Caco-2 (cell line): ENCODE measurements around the gene ASCL5. TPM values are rescaled to one million over a fixed set of nuclear protein-coding genes. Genes with fewer than 3 reads are reported as not detected.

Experiments
- BruUV-seq: library from RNA; stranded (reverse); fragments of 400-500 nt; replicated peaks from 2 replicates; lab custom pipeline; 2021; lab: Mats Ljungman, UMichigan
- CTCF ChIA-PET: fragments of 300-600 bp; sonication (Branson Sonifier 250); formaldehyde crosslinking; loops from one replicate; lab custom pipeline; 2022; ENCODE audit warnings: antibody characterized with exemption; lab: Charles Lee
- POLR2A ChIA-PET: fragments of 300-600 bp; sonication (Branson Sonifier 250); formaldehyde crosslinking; loops from one replicate; lab custom pipeline; 2022; ENCODE audit warnings: antibody characterized with exemption; lab: Charles Lee
- DNase-seq, 2 experiments: peaks; one replicate each; pipeline versions ENCODE4 v3.0.0 to v3.0.0-alpha.2; 2020 to 2022
- H3K27me3 ChIP-seq: replicated peaks from 2 replicates; pipeline ENCODE4 v1.6.0; 2011; ENCODE audit warnings: low read length; ENCODE audit not compliant: control insufficient read depth, insufficient read depth
- H3K36me3 ChIP-seq: 2 replicates; pipeline ENCODE4 v1.5.1; 2011; ENCODE audit warnings: low read length; ENCODE audit not compliant: control insufficient read depth, insufficient read depth
- H3K4me1 ChIP-seq: fragments of 250-450 bp; sonication (Bioruptor Pico); 2 replicates; pipeline ENCODE4 v1.5.1; 2020; ENCODE audit warnings: mild to moderate bottlenecking
- H3K4me3 ChIP-seq: 2 replicates; pipeline ENCODE4 v1.5.1; 2011; ENCODE audit warnings: low read depth, mild to moderate bottlenecking, control low read depth, low read length
- H3K9me3 ChIP-seq: fragments of 250-450 bp; sonication (Bioruptor Pico); 2 replicates; pipeline ENCODE4 v1.5.1; 2020; ENCODE audit warnings: mild to moderate bottlenecking, moderate library complexity
- H3K27ac Mint-ChIP-seq: one replicate; pipeline ENCODE4 v1.8.0; 2022; ENCODE audit warnings: mixed read lengths; ENCODE audit not compliant: unreplicated experiment
- H3K27me3 Mint-ChIP-seq: one replicate; pipeline ENCODE4 v1.8.0; 2022; ENCODE audit warnings: mixed read lengths; ENCODE audit not compliant: insufficient read depth, unreplicated experiment
- H3K36me3 Mint-ChIP-seq: one replicate; pipeline ENCODE4 v1.8.0; 2022; ENCODE audit warnings: mild to moderate bottlenecking, mixed read lengths; ENCODE audit not compliant: insufficient read depth, unreplicated experiment
- H3K4me1 Mint-ChIP-seq: one replicate; pipeline ENCODE4 v1.8.0; 2022; ENCODE audit warnings: low read depth, mixed read lengths; ENCODE audit not compliant: unreplicated experiment
- H3K4me3 Mint-ChIP-seq: one replicate; pipeline ENCODE4 v1.8.0; 2022; ENCODE audit warnings: mild to moderate bottlenecking, moderate library complexity, mixed read lengths; ENCODE audit not compliant: unreplicated experiment
- H3K9me3 Mint-ChIP-seq: one replicate; pipeline ENCODE4 v1.8.0; 2022; ENCODE audit warnings: mixed read lengths; ENCODE audit not compliant: unreplicated experiment
- CTCF ChIP-seq, 2 experiments: fragments of 200-600 bp in 1 of 2; IDR thresholded peaks; 1 replicate in 1 of 2; 2 replicates in 1 of 2; pipeline versions ENCODE4 v1.5.1 to v1.8.0; 2011 to 2022; ENCODE audit warnings: antibody characterized with exemption in 1 of 2, control low read depth in 1 of 2, inconsistent platforms in 1 of 2, low read depth in 1 of 2, low read length in 1 of 2, mild to moderate bottlenecking in 1 of 2, moderate library complexity in 1 of 2; ENCODE audit not compliant: insufficient read depth in 1 of 2, severe bottlenecking in 1 of 2, unreplicated experiment in 1 of 2
- intact Hi-C: fragments of 100-400 bp; cut with micrococcal nuclease; formaldehyde crosslinking; loops from one replicate; pipeline ENCODE4 v1.10.0; 2022; ENCODE audit not compliant: unreplicated experiment
- total RNA-seq: library from RNA; stranded (reverse); gene quantifications from 2 replicates; pipeline ENCODE4 v1.2.3, GENCODE V29; 2022

The ASCL5 gene
- total RNA-seq, 1 experiment from 2014 or later = 0.48 TPM

GRCh38 chr1:201111672-201112071 is 15.3 kb downstream of the ASCL5 start:
- no peak for TF ChIP-seq CTCF (IDR thresholded peaks at IDR 0.05; ENCODE audit: insufficient read depth in 1 of 2, low read depth in 1 of 2, low read length in 1 of 2, severe bottlenecking in 1 of 2, unreplicated experiment in 1 of 2)
- H3K36me3 ChIP-seq = no peaks in the 10 kb centered on the region
- peaks cover 15% of the 10 kb centered on the region for H3K4me1 Mint-ChIP-seq
- H3K36me3 Mint-ChIP-seq = no peaks in the 10 kb centered on the region
- DNase-seq = no peak
- no peaks in the 10 kb centered on the region for H3K27me3 Mint-ChIP-seq
- H3K4me3 Mint-ChIP-seq = no peak overlapping the region
- H3K4me3 ChIP-seq = no peak overlapping the region
- no peaks in the 10 kb centered on the region for H3K9me3 Mint-ChIP-seq
- H3K4me1 ChIP-seq = 0 out of 2 replicates have a peak, but pooled peaks cover 9% of the 10 kb centered on the region
- intact Hi-C loops = loop anchor here (5.0 kb wide), 2 partner anchors 69 to 219 kb away; partner anchors contain the start of gene INAVA
- no TSS peak for BruUV-seq
- ChIA-PET POLR2A (no interaction called here), CTCF (interaction anchor here (0.6 to 1.1 kb wide), 3 partner anchors 7 to 281 kb away, joined by 3 to 5 read pairs (median 4); no protein-coding TSS in a partner anchor)
- H3K27ac Mint-ChIP-seq = peak overlapping the region; percentile 10
- H3K9me3 ChIP-seq = no peaks in the 10 kb centered on the region
- no peaks in the 10 kb centered on the region for H3K27me3 ChIP-seq

GRCh38 chr1:201111156-201111555 is 15.8 kb downstream of the ASCL5 start:
- Mint-ChIP-seq H3K4me1 (peaks cover 15% of the 10 kb centered on the region), H3K36me3 (no peaks in the 10 kb centered on the region), H3K27ac (peak overlapping the region; percentile 10), H3K9me3 (no peaks in the 10 kb centered on the region), H3K4me3 (no peak overlapping the region), H3K27me3 (no peaks in the 10 kb centered on the region)
- Histone ChIP-seq H3K4me3 (no peak overlapping the region), H3K27me3 (no peaks in the 10 kb centered on the region), H3K9me3 (no peaks in the 10 kb centered on the region), H3K36me3 (no peaks in the 10 kb centered on the region), H3K4me1 (0 out of 2 replicates have a peak, but pooled peaks cover 9% of the 10 kb centered on the region)
- intact Hi-C loops = loop anchor here (5.0 kb wide), 2 partner anchors 69 to 219 kb away; partner anchors contain the start of gene INAVA
- ChIA-PET CTCF (interaction anchor here (0.8 to 1.1 kb wide), 2 partner anchors 8 to 25 kb away, joined by 3 to 4 read pairs; no protein-coding TSS in a partner anchor), POLR2A (no interaction called here)
- no peak for TF ChIP-seq CTCF (IDR thresholded peaks at IDR 0.05; ENCODE audit: insufficient read depth in 1 of 2, low read depth in 1 of 2, low read length in 1 of 2, severe bottlenecking in 1 of 2, unreplicated experiment in 1 of 2)
- no TSS peak for BruUV-seq
- peak in 1 of 2 experiments; percentile 30 for DNase-seq

GRCh38 chr1:201110616-201111015 is 16.4 kb downstream of the ASCL5 start:
- no peaks in the 10 kb centered on the region for H3K9me3 Mint-ChIP-seq
- peaks cover 15% of the 10 kb centered on the region for H3K4me1 Mint-ChIP-seq
- POLR2A ChIA-PET = no interaction called here
- Histone ChIP-seq H3K9me3 (no peaks in the 10 kb centered on the region), H3K4me3 (no peak overlapping the region), H3K27me3 (no peaks in the 10 kb centered on the region), H3K36me3 (no peaks in the 10 kb centered on the region), H3K4me1 (0 out of 2 replicates have a peak, but pooled peaks cover 9% of the 10 kb centered on the region)
- H3K36me3 Mint-ChIP-seq = no peaks in the 10 kb centered on the region
- H3K27ac Mint-ChIP-seq = peak overlapping the region; percentile 10
- no peak overlapping the region for H3K4me3 Mint-ChIP-seq
- CTCF ChIA-PET = interaction anchor here (1.1 kb wide), 1 partner anchor 25 kb away, joined by 4 read pairs; no protein-coding TSS in a partner anchor
- H3K27me3 Mint-ChIP-seq = no peaks in the 10 kb centered on the region
- no peak for TF ChIP-seq CTCF (IDR thresholded peaks at IDR 0.05; ENCODE audit: insufficient read depth in 1 of 2, low read depth in 1 of 2, low read length in 1 of 2, severe bottlenecking in 1 of 2, unreplicated experiment in 1 of 2)
- intact Hi-C loops = loop anchor here (5.0 kb wide), 2 partner anchors 68 to 218 kb away; partner anchors contain the start of gene INAVA
- no TSS peak for BruUV-seq
- DNase-seq = no peak
